ENCODE results near the gene PHB1.

DNA sequence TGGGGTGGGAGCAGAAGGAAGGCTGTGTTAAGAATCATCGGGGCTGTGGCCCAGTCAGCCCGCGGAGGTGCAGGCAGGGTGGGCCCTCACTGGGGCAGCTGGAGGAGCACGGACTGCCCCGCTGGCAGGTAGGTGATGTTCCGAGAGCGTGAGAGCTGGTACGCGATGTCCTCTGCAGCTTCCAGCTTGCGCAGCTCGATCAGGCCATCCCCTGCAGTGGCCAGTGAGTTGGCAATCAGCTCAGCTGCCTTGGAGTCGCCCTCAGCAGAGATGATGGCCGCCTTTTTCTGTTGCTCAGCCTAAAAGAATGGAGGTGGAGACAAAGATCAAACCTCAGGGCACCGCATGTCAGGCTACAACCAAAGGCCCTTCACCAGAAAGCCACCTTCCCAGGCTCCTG is 9.8 kb downstream of the PHB1 start:
- no peak for TF ChIP-seq POLR2A (IDR thresholded peaks at IDR 0.05; ENCODE audit: low read length)
- TF ChIP-seq GATA1 (IDR thresholded peaks at IDR 0.05; ENCODE audit: low read depth, low read length) = no peak

All from erythroblast (primary cell).